Stimulated activated CD8-positive, alpha-beta memory T cell treated with anti-CD3 and anti-CD28 coated beads, Interleukin-15, amount 100 ng/mL, for 1 hour (primary cell): Measurements from ENCODE around the gene LETMD1.
A peak's percentile ranks its signal among the peaks of the same experiment; 100 is the strongest.

Experiments used
- DNase-seq: peaks from one replicate; pipeline ENCODE4 v3.0.0-alpha.2; 2020; ENCODE audit warnings: low read depth

Gene LETMD1

GRCh38 chr12:51025836-51026638 is 22.1 kb upstream of the LETMD1 start, which contains the start of gene SLC11A2:
Gene SLC11A2, minus strand, starts transcription at chr12:51026384. Its CDS starts 15,656 bp downstream, at chr12:51010728.
- peak; percentile 78 for DNase-seq

- DNase-seq: no peak
Measured at GRCh38 chr12:51027342-51027835, 20.7 kb upstream of the LETMD1 start.

GRCh38 chr12:51028126-51028812 is 19.9 kb upstream of the LETMD1 start:
- DNase-seq: no peak

- no peak for DNase-seq
Measured at GRCh38 chr12:51028813-51029150, 19.3 kb upstream of the LETMD1 start.

- no peak for DNase-seq
Measured at GRCh38 chr12:51033048-51033447, 15.1 kb upstream of the LETMD1 start.

GRCh38 chr12:51033457-51034089 is 14.6 kb upstream of the LETMD1 start:
- DNase-seq: no peak

- DNase-seq: no peak
Measured at GRCh38 chr12:51036279-51036678, 11.8 kb upstream of the LETMD1 start.

- no peak for DNase-seq
Measured at GRCh38 chr12:51048661-51049251, 629 bp downstream of the LETMD1 start.

- no peak for DNase-seq
Measured at GRCh38 chr12:51049525-51049924, 1.4 kb downstream of the LETMD1 start.

GRCh38 chr12:51051787-51052186 is 3.7 kb downstream of the LETMD1 start:
- DNase-seq: no peak

GRCh38 chr12:51055060-51055459 is 6.9 kb downstream of the LETMD1 start:
- no peak for DNase-seq

GRCh38 chr12:51056242-51056641 is 8.1 kb downstream of the LETMD1 start:
- DNase-seq: no peak

- DNase-seq: no peak
Measured at GRCh38 chr12:51059086-51059485, 11.0 kb downstream of the LETMD1 start.

GRCh38 chr12:51062631-51063397 is 14.7 kb downstream of the LETMD1 start:
- no peak for DNase-seq

GRCh38 chr12:51065530-51065929 is 17.4 kb downstream of the LETMD1 start:
- no peak for DNase-seq

GRCh38 chr12:51067229-51067628 is 19.1 kb downstream of the LETMD1 start:
- no peak for DNase-seq

GRCh38 chr12:51067771-51068170 is 19.6 kb downstream of the LETMD1 start:
- no peak for DNase-seq

GRCh38 chr12:51070004-51070403 is 21.9 kb downstream of the LETMD1 start:
- DNase-seq: no peak

GRCh38 chr12:51071663-51072062 is 23.5 kb downstream of the LETMD1 start:
- no peak for DNase-seq

GRCh38 chr12:51075390-51075789 is 27.3 kb downstream of the LETMD1 start:
- no peak for DNase-seq

- no peak for DNase-seq
Measured at GRCh38 chr12:51076236-51076930, 28.3 kb downstream of the LETMD1 start.
